OCI-LY3 (cell line): ENCODE measurements around the gene SNTB2.
A peak's percentile ranks its signal among the peaks of the same experiment; 100 is the strongest.

Experiments used
- H2AFZ ChIP-seq: fragments of 200-600, 300-600 bp; shearing (Covaris generic); 2 replicates; pipeline ENCODE4 v1.6.0; 2014; ENCODE audit warnings: antibody characterized with exemption, low read depth, low read length
- H3K27ac ChIP-seq: fragments of 200-600, 300-600 bp; sonication (generic); 2 replicates; pipeline ENCODE4 v1.5.1; 2014; ENCODE audit warnings: mild to moderate bottlenecking, low read length, moderate library complexity, mixed read lengths
- H3K27me3 ChIP-seq: fragments of 200-600, 300-600 bp; sonication (generic); 2 replicates; pipeline ENCODE4 v1.6.1; 2014; ENCODE audit warnings: low read depth, low read length, mixed read lengths
- H3K36me3 ChIP-seq: fragments of 200-600, 300-600 bp; sonication (generic); replicated peaks from 2 replicates; pipeline ENCODE3; 2014; ENCODE audit warnings: low read depth, low read length, mixed read lengths
- H3K4me1 ChIP-seq: fragments of 300-600, 200-600 bp; sonication (generic); 2 replicates; pipeline ENCODE4 v1.6.1; 2014; ENCODE audit warnings: low read length, mixed read lengths
- H3K4me2 ChIP-seq: fragments of 200-600, 300-600 bp; sonication (generic); 2 replicates; pipeline ENCODE4 v1.6.1; 2014; ENCODE audit warnings: low read length, mixed read lengths
- H3K4me3 ChIP-seq: fragments of 300-600, 200-600 bp; sonication (generic); 2 replicates; pipeline ENCODE4 v1.5.1; 2014; ENCODE audit warnings: antibody characterized with exemption, mild to moderate bottlenecking, low read length, moderate library complexity
- H3K79me2 ChIP-seq: fragments of 300-600, 200-600 bp; shearing (Covaris generic); 2 replicates; pipeline ENCODE4 v1.6.1; 2014; ENCODE audit warnings: mild to moderate bottlenecking, low read length, mixed read lengths
- H3K9ac ChIP-seq: fragments of 300-600, 200-600 bp; shearing (Covaris generic); 2 replicates; pipeline ENCODE4 v1.6.0; 2014; ENCODE audit warnings: mild to moderate bottlenecking, low read length, moderate library complexity
- H3K9me3 ChIP-seq: fragments of 200-600, 300-600 bp; shearing (Covaris generic); 2 replicates; pipeline ENCODE4 v1.6.1; 2014; ENCODE audit warnings: low read length, mixed read lengths; ENCODE audit not compliant: insufficient read depth
- H4K20me1 ChIP-seq: fragments of 200-600, 300-600 bp; sonication (generic); 2 replicates; pipeline ENCODE4 v1.6.1; 2016; ENCODE audit warnings: low read length, mixed read lengths; ENCODE audit not compliant: insufficient read depth
- EZH2phosphoT487 ChIP-seq: fragments of 200-600 bp; shearing (Covaris generic); IDR thresholded peaks from 2 replicates; pipeline ENCODE4 v1.6.1; 2018; ENCODE audit warnings: antibody characterized with exemption, mixed run types, low read depth
- TF ChIP-seq, protein P1 (sequence below): fragments of 200-600, 300-600 bp; sonication (generic); IDR thresholded peaks from 2 replicates; pipeline ENCODE4 v1.5.1; 2014; ENCODE audit warnings: antibody characterized with exemption, low read length, low read depth

SNTB2 gene

GRCh38 chr16:69339289-69340094 lies 152.5 kb downstream of the SNTB2 start, which contains the start of the genes COG8 and NIP7:
Gene COG8, minus strand, starts transcription at chr16:69339564. Its CDS starts 12 bp downstream, at chr16:69339552.
Gene NIP7, plus strand, starts transcription at chr16:69339772. Its CDS starts 58 bp downstream, at chr16:69339830.
- peak within 1 kb of the TSS; percentile 90 for H3K9ac ChIP-seq
- H3K9me3 ChIP-seq = no peaks in the 10 kb centered on the region
- H3K27ac ChIP-seq = peak within 1 kb of the TSS; percentile 75
- TF ChIP-seq, protein P1, sequence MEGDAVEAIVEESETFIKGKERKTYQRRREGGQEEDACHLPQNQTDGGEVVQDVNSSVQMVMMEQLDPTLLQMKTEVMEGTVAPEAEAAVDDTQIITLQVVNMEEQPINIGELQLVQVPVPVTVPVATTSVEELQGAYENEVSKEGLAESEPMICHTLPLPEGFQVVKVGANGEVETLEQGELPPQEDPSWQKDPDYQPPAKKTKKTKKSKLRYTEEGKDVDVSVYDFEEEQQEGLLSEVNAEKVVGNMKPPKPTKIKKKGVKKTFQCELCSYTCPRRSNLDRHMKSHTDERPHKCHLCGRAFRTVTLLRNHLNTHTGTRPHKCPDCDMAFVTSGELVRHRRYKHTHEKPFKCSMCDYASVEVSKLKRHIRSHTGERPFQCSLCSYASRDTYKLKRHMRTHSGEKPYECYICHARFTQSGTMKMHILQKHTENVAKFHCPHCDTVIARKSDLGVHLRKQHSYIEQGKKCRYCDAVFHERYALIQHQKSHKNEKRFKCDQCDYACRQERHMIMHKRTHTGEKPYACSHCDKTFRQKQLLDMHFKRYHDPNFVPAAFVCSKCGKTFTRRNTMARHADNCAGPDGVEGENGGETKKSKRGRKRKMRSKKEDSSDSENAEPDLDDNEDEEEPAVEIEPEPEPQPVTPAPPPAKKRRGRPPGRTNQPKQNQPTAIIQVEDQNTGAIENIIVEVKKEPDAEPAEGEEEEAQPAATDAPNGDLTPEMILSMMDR = peak; percentile 54
- TF ChIP-seq EZH2phosphoT487 = no peak
- H4K20me1 ChIP-seq = no peaks in the 10 kb centered on the region
- peaks cover 16% of the 10 kb centered on the region for H3K4me1 ChIP-seq
- peak within 1 kb of the TSS; percentile 98 for H3K4me2 ChIP-seq
- H3K79me2 ChIP-seq = peaks cover 62% of the 10 kb centered on the region
- no peaks in the 10 kb centered on the region for H3K27me3 ChIP-seq
- H3K4me3 ChIP-seq = peak within 1 kb of the TSS; percentile 85
- peaks cover 33% of the 10 kb centered on the region for H3K36me3 ChIP-seq
- peak within 1 kb of the TSS; percentile 77 for H2AFZ ChIP-seq

DNA sequence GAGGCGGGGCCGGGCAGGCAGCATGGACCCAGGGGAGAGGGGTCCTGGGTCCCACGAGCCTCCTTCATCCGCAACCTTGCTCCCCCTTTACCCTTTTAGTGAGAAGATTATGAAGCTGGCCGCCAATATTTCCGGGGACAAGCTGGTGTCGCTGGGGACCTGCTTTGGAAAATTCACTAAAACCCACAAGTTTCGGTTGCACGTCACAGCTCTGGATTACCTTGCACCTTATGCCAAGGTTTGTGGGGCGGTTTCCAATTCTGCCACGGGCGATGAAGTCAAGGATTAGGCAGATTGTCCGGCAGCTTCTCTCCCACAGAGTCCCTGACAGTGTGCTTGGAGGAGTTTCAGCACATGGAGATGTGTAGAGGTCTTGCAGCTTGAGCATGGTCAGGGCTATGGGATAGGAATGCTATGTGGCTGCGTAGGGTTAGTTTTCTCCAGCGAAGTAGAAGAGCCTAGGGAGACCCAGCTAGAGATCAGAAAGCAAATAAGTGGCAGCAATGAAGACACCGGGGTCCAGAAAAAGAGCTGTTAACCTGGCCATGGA lies 153.2 kb downstream of the SNTB2 start:
- H3K4me1 ChIP-seq = peaks cover 16% of the 10 kb centered on the region
- H3K4me2 ChIP-seq = peak overlapping the region; percentile 98
- H3K9me3 ChIP-seq = no peaks in the 10 kb centered on the region
- no peaks in the 10 kb centered on the region for H4K20me1 ChIP-seq
- peak overlapping the region; percentile 90 for H3K9ac ChIP-seq
- peak overlapping the region; percentile 77 for H2AFZ ChIP-seq
- H3K79me2 ChIP-seq = peaks cover 62% of the 10 kb centered on the region
- peaks cover 28% of the 10 kb centered on the region for H3K36me3 ChIP-seq
- H3K27me3 ChIP-seq = no peaks in the 10 kb centered on the region
- H3K27ac ChIP-seq = peak overlapping the region; percentile 75
- no peak for TF ChIP-seq EZH2phosphoT487
- TF ChIP-seq, protein P1 = no peak
- H3K4me3 ChIP-seq = peak overlapping the region; percentile 85

DNA sequence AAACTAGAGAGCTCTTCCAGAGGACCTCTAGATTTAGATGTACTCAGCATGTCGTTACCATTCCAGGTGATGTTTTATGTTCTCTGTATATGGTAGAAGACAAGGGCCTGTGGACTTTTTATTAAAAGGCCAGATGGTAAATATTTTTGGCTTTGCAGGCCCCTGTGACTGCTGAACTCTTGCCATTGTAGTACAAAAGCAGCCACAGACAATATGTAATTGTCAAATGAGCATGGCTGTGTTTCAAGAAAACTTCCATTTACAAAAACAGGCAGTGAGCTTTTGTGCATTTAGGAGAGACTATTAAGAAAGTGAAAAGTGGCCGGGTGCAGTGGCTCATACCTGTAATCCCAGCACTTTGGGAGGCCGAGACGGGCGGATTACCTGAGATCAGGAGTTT lies 157.2 kb downstream of the SNTB2 start:
- TF ChIP-seq EZH2phosphoT487 = no peak
- TF ChIP-seq, protein P1 = no peak
- H3K27ac ChIP-seq = no peak overlapping the region
- peaks cover 16% of the 10 kb centered on the region for H3K4me1 ChIP-seq
- no peaks in the 10 kb centered on the region for H3K27me3 ChIP-seq
- peaks cover 38% of the 10 kb centered on the region for H3K79me2 ChIP-seq
- H3K4me3 ChIP-seq = no peak overlapping the region
- no peak overlapping the region for H3K9ac ChIP-seq
- no peaks in the 10 kb centered on the region for H4K20me1 ChIP-seq
- H2AFZ ChIP-seq = no peak overlapping the region
- no peak overlapping the region for H3K4me2 ChIP-seq
- H3K9me3 ChIP-seq = no peaks in the 10 kb centered on the region
- H3K36me3 ChIP-seq = peaks cover 29% of the 10 kb centered on the region

DNA sequence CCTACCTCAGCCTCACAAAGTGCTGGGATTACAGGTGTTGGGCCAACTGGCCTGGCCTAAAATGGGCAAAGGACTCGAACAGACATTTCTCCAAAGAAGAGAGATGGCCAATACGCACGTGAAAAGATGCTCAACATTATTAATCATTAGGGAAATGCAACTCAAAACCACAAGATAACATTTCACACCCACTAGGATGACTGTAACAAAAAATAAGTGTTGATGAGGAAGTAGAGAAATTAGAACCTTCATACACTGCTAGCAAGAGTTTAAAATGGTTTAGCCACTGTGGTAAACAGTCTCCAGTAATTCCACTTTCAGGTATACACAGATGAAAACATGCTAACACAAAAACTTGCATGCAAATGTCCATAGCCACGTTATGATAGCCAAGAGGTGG lies 159.0 kb downstream of the SNTB2 start:
- TF ChIP-seq EZH2phosphoT487 = no peak
- TF ChIP-seq, protein P1 = no peak
- H2AFZ ChIP-seq = no peak overlapping the region
- H3K9ac ChIP-seq = no peak overlapping the region
- H4K20me1 ChIP-seq = no peaks in the 10 kb centered on the region
- H3K4me1 ChIP-seq = peaks cover 9% of the 10 kb centered on the region
- peaks cover 23% of the 10 kb centered on the region for H3K79me2 ChIP-seq
- H3K27ac ChIP-seq = no peak overlapping the region
- H3K9me3 ChIP-seq = no peaks in the 10 kb centered on the region
- H3K36me3 ChIP-seq = peaks cover 34% of the 10 kb centered on the region
- no peaks in the 10 kb centered on the region for H3K27me3 ChIP-seq
- no peak overlapping the region for H3K4me2 ChIP-seq
- no peak overlapping the region for H3K4me3 ChIP-seq
